ENCODE measurements around the gene DHX38. TPM values are rescaled to one million over a fixed set of nuclear protein-coding genes. Genes with fewer than 3 reads are reported as not detected.
"Not testable (repeated sequence)": the region's sequence is repeated elsewhere in the genome, so short reads cannot be mapped to it uniquely, and the experiment has no call there.

The DHX38 gene
- total and polyA plus RNA-seq, 2 experiments from 2014 or later: 32.9 to 42.2 TPM

DNA sequence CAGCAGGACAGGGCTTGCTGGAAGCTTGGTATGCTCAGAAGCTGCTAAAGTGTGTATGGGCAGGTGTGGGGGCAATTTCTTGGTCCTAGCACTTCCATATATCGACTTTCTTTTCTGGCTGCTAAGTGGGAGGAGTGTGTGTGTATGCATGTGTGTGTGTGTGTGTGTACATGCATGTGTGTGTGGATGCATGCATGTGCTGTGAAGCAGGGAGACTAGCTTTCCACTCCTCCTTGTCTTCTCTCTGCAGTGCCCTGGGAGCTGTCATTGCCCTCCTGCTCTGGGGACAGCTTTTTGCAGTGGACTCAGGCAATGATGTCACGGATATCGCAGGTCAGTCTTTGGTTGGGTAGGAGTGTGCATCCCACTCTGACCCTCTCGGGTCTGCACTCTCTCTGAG is 37.7 kb upstream of the DHX38 start:
- Histone ChIP-seq H2AFZ (no peak overlapping the region), H4K20me1 (ENCODE audit: insufficient read depth, poor library complexity, severe bottlenecking) (no peaks in the 10 kb centered on the region), H3K4me1 (ENCODE audit: insufficient read depth) (no peaks in the 10 kb centered on the region), H3K9me2 (replicated peaks; ENCODE audit: insufficient read depth) (no peaks in the 10 kb centered on the region), H3K4me3 (no peak overlapping the region), H3K4me2 (no peak overlapping the region), H3K79me2 (no peaks in the 10 kb centered on the region), H3K36me3 (replicated peaks; ENCODE audit: insufficient read depth, low read depth) (no peaks in the 10 kb centered on the region), H3K27me3 (no peaks in the 10 kb centered on the region), H3K9me3 (ENCODE audit: low read depth) (no peaks in the 10 kb centered on the region), H3K27ac (no peak overlapping the region)
- TF ChIP-seq EZH2 (IDR thresholded peaks at IDR 0.05; ENCODE audit: borderline replicate concordance) (no peak), EZH2phosphoT487 (IDR thresholded peaks at IDR 0.05; ENCODE audit: low read depth, severe bottlenecking, unreplicated experiment) (no peak)
- TF ChIP-seq, protein P1, sequence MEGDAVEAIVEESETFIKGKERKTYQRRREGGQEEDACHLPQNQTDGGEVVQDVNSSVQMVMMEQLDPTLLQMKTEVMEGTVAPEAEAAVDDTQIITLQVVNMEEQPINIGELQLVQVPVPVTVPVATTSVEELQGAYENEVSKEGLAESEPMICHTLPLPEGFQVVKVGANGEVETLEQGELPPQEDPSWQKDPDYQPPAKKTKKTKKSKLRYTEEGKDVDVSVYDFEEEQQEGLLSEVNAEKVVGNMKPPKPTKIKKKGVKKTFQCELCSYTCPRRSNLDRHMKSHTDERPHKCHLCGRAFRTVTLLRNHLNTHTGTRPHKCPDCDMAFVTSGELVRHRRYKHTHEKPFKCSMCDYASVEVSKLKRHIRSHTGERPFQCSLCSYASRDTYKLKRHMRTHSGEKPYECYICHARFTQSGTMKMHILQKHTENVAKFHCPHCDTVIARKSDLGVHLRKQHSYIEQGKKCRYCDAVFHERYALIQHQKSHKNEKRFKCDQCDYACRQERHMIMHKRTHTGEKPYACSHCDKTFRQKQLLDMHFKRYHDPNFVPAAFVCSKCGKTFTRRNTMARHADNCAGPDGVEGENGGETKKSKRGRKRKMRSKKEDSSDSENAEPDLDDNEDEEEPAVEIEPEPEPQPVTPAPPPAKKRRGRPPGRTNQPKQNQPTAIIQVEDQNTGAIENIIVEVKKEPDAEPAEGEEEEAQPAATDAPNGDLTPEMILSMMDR (IDR thresholded peaks at IDR 0.05; ENCODE audit: poor library complexity): no peak
- 87% methylated on average over 4 of the region's 4 CpGs for WGBS (ENCODE audit: low lambda C conversion rate, missing lambda C conversion rate)
- no peak for DNase-seq (ENCODE audit: low spot score)

- 50% methylated on average over 2 of the region's 6 CpGs for WGBS (ENCODE audit: low lambda C conversion rate, missing lambda C conversion rate)
- not testable (repeated sequence) for DNase-seq (ENCODE audit: low spot score); H3K4me1 ChIP-seq (ENCODE audit: insufficient read depth); H4K20me1 ChIP-seq (ENCODE audit: insufficient read depth, poor library complexity, severe bottlenecking); H3K36me3 ChIP-seq (replicated peaks; ENCODE audit: insufficient read depth, low read depth); H3K9me2 ChIP-seq (replicated peaks; ENCODE audit: insufficient read depth); H3K4me3 ChIP-seq; H3K27me3 ChIP-seq; H3K9me3 ChIP-seq (ENCODE audit: low read depth); H3K79me2 ChIP-seq; H3K4me2 ChIP-seq; H2AFZ ChIP-seq; H3K27ac ChIP-seq
These were observed 36.3 kb upstream of the DHX38 start for GRCh38 chr16:72057313-72057712.

DNA sequence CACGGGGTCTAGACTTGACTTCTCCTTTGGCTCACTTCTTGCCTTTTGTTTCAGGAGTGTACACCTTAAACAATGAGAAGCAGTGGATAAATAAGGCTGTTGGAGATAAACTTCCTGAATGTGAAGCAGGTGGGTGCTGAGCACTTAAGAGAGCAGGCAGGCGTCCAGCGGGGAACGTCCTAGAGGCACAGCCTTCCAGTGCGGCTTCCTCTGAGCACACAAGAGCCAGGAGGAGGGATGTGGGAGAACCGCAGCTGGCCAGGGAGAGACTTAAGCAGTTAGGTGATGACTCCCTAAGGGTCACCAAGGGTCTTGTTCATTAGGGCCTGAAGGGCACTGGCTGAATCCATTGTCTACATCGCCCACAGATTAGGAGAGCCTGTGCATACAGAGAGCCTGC is 34.6 kb upstream of the DHX38 start:
- not testable (repeated sequence) for H3K36me3 ChIP-seq (replicated peaks; ENCODE audit: insufficient read depth, low read depth); H3K79me2 ChIP-seq; H3K9me2 ChIP-seq (replicated peaks; ENCODE audit: insufficient read depth); H3K9me3 ChIP-seq (ENCODE audit: low read depth); H3K27me3 ChIP-seq; H3K4me1 ChIP-seq (ENCODE audit: insufficient read depth); DNase-seq (ENCODE audit: low spot score); H3K4me3 ChIP-seq; H2AFZ ChIP-seq; H4K20me1 ChIP-seq (ENCODE audit: insufficient read depth, poor library complexity, severe bottlenecking); H3K4me2 ChIP-seq; H3K27ac ChIP-seq
- 63% methylated on average over 7 of the region's 7 CpGs for WGBS (ENCODE audit: low lambda C conversion rate, missing lambda C conversion rate)

DNA sequence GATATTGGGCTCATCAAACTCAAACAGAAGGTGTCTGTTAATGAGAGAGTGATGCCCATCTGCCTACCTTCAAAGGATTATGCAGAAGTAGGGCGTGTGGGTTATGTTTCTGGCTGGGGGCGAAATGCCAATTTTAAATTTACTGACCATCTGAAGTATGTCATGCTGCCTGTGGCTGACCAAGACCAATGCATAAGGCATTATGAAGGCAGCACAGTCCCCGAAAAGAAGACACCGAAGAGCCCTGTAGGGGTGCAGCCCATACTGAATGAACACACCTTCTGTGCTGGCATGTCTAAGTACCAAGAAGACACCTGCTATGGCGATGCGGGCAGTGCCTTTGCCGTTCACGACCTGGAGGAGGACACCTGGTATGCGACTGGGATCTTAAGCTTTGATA is 33.2 kb upstream of the DHX38 start:
- H3K9me3 ChIP-seq (ENCODE audit: low read depth): no peaks in the 10 kb centered on the region
- no peaks in the 10 kb centered on the region for H3K36me3 ChIP-seq (replicated peaks; ENCODE audit: insufficient read depth, low read depth)
- H2AFZ ChIP-seq: no peak overlapping the region
- no peaks in the 10 kb centered on the region for H3K4me1 ChIP-seq (ENCODE audit: insufficient read depth)
- TF ChIP-seq EZH2 (IDR thresholded peaks at IDR 0.05; ENCODE audit: borderline replicate concordance): no peak
- TF ChIP-seq, protein P1 (IDR thresholded peaks at IDR 0.05; ENCODE audit: poor library complexity): no peak
- TF ChIP-seq EZH2phosphoT487 (IDR thresholded peaks at IDR 0.05; ENCODE audit: low read depth, severe bottlenecking, unreplicated experiment): no peak
- no peak overlapping the region for H3K4me3 ChIP-seq
- H3K27me3 ChIP-seq: no peaks in the 10 kb centered on the region
- no peaks in the 10 kb centered on the region for H3K79me2 ChIP-seq
- H3K4me2 ChIP-seq: no peak overlapping the region
- H3K9me2 ChIP-seq (replicated peaks; ENCODE audit: insufficient read depth): no peaks in the 10 kb centered on the region
- no peak for DNase-seq (ENCODE audit: low spot score)
- 91% methylated on average over 9 of the region's 9 CpGs for WGBS (ENCODE audit: low lambda C conversion rate, missing lambda C conversion rate)
- H4K20me1 ChIP-seq (ENCODE audit: insufficient read depth, poor library complexity, severe bottlenecking): no peaks in the 10 kb centered on the region
- no peak overlapping the region for H3K27ac ChIP-seq

DNA sequence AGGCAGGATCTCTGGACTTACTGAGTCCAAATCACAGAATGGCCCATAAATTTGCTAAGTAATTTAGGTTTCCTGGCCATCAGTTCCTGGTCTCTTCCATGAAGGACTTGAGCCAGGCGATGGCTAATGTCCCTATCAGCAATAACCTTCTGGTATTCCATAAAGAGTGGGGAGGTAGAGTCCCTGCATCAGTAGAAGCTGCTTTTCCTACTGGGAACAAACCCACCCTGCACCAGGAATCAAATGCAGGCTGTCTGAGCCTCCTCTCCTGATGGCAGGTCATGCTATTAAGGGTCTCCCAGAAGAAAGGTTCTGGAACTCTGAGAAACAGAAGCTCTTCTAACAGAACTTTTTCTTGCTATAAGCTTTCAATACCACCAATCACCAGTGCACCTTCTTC is 32.1 kb upstream of the DHX38 start:
- Histone ChIP-seq H3K27ac (no peak overlapping the region), H2AFZ (no peak overlapping the region), H3K9me3 (ENCODE audit: low read depth) (no peaks in the 10 kb centered on the region), H4K20me1 (ENCODE audit: insufficient read depth, poor library complexity, severe bottlenecking) (no peaks in the 10 kb centered on the region), H3K79me2 (no peaks in the 10 kb centered on the region), H3K9me2 (replicated peaks; ENCODE audit: insufficient read depth) (no peaks in the 10 kb centered on the region), H3K4me3 (no peak overlapping the region), H3K4me1 (ENCODE audit: insufficient read depth) (no peaks in the 10 kb centered on the region), H3K4me2 (no peak overlapping the region), H3K27me3 (no peaks in the 10 kb centered on the region), H3K36me3 (replicated peaks; ENCODE audit: insufficient read depth, low read depth) (no peaks in the 10 kb centered on the region)
- WGBS (ENCODE audit: low lambda C conversion rate, missing lambda C conversion rate): 100% methylated on average over 1 of the region's 1 CpG
- TF ChIP-seq, protein P1 (IDR thresholded peaks at IDR 0.05; ENCODE audit: poor library complexity): no peak
- TF ChIP-seq EZH2 (IDR thresholded peaks at IDR 0.05; ENCODE audit: borderline replicate concordance) (no peak), EZH2phosphoT487 (IDR thresholded peaks at IDR 0.05; ENCODE audit: low read depth, severe bottlenecking, unreplicated experiment) (no peak)
- DNase-seq (ENCODE audit: low spot score): no peak
